GM12892 (cell line): ENCODE data around the gene ANKRD11.
A peak's percentile ranks its signal among the peaks of the same experiment; 100 is the strongest.
"Not testable (repeated sequence)": the region's sequence is repeated elsewhere in the genome, so short reads cannot be mapped to it uniquely, and the experiment has no call there.

Source experiments
- DNase-seq: peaks from one replicate; pipeline ENCODE4 v3.0.0; 2011; ENCODE audit not compliant: insufficient read length
- FAIRE-seq: peaks from 2 replicates; lab custom pipeline; 2011; peaks lifted over from hg19 to GRCh38; lab: Jason Lieb, UNC
- POLR2A ChIP-seq: IDR thresholded peaks from 2 replicates; pipeline ENCODE4 v1.6.1; 2011; ENCODE audit warnings: low read depth, low read length, control low read depth
- POLR2AphosphoS5 ChIP-seq: IDR thresholded peaks from 2 replicates; pipeline ENCODE4 v1.6.1; 2011; ENCODE audit warnings: low read depth, low read length, control low read depth
- TAF1 ChIP-seq: IDR thresholded peaks from 2 replicates; pipeline ENCODE4 v1.6.1; 2011; ENCODE audit warnings: low read depth, mild to moderate bottlenecking, control low read depth, low read length, borderline replicate concordance

ANKRD11 gene

DNA sequence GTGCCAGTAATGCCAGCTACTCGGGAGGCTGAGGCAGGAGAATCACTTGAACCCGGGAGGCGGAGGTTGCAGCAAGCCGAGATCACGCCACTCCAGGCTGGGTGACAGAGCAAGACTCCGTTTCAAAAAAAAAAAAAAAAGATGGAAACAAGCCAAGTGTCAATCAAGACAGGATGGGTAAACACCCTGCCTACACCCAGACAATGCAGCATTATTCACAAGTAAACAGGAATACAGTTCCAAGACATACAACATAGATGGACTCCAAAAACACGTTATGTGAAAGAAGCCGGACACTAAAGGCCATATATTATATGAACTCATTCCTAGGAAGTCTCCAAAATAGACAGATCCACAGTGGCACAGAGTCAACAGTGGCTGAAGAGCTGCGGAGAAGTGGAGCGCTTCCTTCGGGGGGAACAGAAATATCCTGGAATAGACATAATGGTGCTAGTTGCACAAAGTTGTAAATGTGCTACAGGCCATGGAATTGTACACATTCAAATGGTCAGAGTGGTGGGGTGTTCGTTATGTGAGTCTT lies 33.9 kb downstream of the ANKRD11 start:
- TF ChIP-seq POLR2A (no peak), TAF1 (no peak), POLR2AphosphoS5 (no peak)
- no peak for FAIRE-seq

DNA sequence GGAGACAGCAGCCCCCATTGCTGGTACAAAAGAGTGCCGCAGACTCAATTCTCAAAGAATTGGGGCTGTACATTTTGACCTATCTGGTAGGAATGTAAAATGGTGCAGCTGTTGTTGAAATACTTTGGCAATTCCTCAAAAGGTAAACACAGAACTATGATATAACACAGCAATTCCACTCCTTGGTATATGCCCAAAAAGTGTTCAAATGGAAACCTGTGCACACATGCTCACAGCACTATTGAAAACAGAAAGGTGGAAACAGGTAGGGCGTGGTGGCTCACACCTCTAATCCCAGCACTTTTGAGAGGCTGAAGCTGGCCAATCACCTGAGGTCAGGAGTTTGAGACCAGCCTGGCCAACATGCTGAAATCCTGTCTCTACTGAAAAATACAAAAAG lies 34.7 kb downstream of the ANKRD11 start:
- no peak for DNase-seq
- FAIRE-seq, result no peak
- TF ChIP-seq TAF1 (no peak), POLR2A (no peak), POLR2AphosphoS5 (no peak)

More for the DNA sequence above, 33.9 kb downstream of the ANKRD11 start:
- no peak for DNase-seq

- TF ChIP-seq POLR2A (no peak), POLR2AphosphoS5 (no peak), TAF1 (no peak)
- no peak for FAIRE-seq
- DNase-seq, result no peak
Observed at GRCh38 chr16:89455178-89455577, 35.2 kb downstream of the ANKRD11 start.

- not testable (repeated sequence) for FAIRE-seq, DNase-seq
Observed at GRCh38 chr16:89454378-89455125, 35.8 kb downstream of the ANKRD11 start.

DNA sequence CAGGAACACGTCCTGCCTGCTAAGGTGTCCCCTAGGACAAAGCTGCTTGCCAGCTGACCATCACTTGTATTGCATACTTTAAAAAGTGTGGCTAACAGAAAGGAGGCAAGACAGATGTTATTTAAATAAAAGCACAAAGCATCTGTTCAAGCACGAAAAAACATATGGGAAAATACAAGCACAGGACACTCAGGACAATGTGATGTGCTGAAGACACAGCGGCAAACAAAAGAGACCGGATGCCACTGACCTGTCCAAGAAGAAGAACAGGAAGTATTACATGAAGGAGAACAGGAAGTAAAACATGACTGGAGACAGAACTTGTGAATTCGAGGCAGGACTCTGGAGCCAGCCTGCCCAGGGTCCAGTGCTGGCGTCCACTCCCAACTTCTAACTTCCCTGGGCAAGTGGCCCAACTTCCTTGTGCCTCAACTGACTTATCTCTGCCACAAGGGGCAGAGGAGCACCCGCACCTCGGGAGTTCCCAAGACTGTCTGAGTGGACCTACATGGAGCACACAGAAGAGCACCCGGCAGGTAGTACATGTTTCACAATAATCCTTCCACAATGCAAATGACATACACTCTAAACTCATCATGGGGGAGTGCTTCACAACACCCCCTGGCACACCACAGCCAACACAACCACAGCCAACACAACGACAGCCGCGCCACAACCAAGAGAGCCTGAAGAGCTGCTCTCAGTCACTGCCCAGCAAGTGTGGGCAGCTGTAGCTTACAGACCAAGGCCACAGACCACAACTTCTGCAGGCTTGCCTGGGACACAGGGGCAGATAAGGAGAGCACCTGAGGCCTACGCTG lies 36.6 kb downstream of the ANKRD11 start:
- no peak for TF ChIP-seq TAF1
- TF ChIP-seq POLR2AphosphoS5, result no peak
- no peak for TF ChIP-seq POLR2A
- no peak for FAIRE-seq
- DNase-seq, result no peak

DNA sequence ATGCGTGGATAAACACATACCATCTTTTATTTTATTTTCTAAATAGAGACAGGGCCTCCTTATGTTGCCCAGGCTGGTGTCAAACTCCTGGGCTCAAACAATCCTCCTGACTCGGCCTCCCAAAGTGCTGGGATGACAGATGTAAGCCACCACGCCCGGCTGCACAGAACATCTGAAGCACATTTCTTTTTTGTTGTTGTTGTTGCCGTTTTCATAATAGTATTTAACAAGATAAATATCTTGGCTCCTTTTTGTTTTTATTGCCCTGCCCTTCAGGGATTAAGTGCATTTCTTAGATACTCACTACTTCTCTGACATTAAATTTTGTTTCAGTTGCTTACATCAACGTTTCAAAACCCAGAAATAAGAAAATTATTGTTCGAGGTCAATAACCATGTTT lies 37.4 kb downstream of the ANKRD11 start:
- FAIRE-seq, result no peak
- DNase-seq, result no peak
- TF ChIP-seq TAF1 (no peak), POLR2A (no peak), POLR2AphosphoS5 (no peak)

GRCh38 chr16:89452241-89452640 lies 38.1 kb downstream of the ANKRD11 start:
- no peak for FAIRE-seq
- TF ChIP-seq POLR2AphosphoS5 (no peak), POLR2A (no peak), TAF1 (no peak)
- no peak for DNase-seq

GRCh38 chr16:89450537-89450936 lies 39.8 kb downstream of the ANKRD11 start:
- DNase-seq, result no peak
- no peak for FAIRE-seq
- no peak for TF ChIP-seq TAF1

GRCh38 chr16:89449726-89450335 lies 40.5 kb downstream of the ANKRD11 start:
- no peak for DNase-seq
- no peak for FAIRE-seq
- no peak for TF ChIP-seq POLR2AphosphoS5
- no peak for TF ChIP-seq TAF1
- TF ChIP-seq POLR2A, result no peak

GRCh38 chr16:89448656-89449055 lies 41.7 kb downstream of the ANKRD11 start:
- no peak for TF ChIP-seq TAF1
- no peak for TF ChIP-seq POLR2A
- TF ChIP-seq POLR2AphosphoS5, result no peak
- FAIRE-seq, result no peak
- DNase-seq, result no peak

- TF ChIP-seq POLR2A (0 out of 2 replicates have a peak, but pooled peaks have one; percentile 2), TAF1 (no peak), POLR2AphosphoS5 (no peak)
- no peak for FAIRE-seq
Observed at GRCh38 chr16:89446975-89447293, 43.4 kb downstream of the ANKRD11 start.

More at GRCh38 chr16:89446975-89447293, 43.4 kb downstream of the ANKRD11 start:
- DNase-seq, result no peak
